SIG-M5 (cell line): ENCODE results near the gene CD63.
"Not testable (repeated sequence)": the region's sequence is repeated elsewhere in the genome, so short reads cannot be mapped to it uniquely, and the experiment has no call there.

Experiments
- DNase-seq: peaks from one replicate; lab custom pipeline; 2025; lab: John Stamatoyannopoulos, UW

The CD63 gene

GRCh38 chr12:55728939-55729818 is at the start of gene CD63:
TSS of gene CD63 (minus strand) at chr12:55729009. CDS start at chr12:55728341, 668 bp downstream.
- DNase-seq: peak; percentile 65

DNA sequence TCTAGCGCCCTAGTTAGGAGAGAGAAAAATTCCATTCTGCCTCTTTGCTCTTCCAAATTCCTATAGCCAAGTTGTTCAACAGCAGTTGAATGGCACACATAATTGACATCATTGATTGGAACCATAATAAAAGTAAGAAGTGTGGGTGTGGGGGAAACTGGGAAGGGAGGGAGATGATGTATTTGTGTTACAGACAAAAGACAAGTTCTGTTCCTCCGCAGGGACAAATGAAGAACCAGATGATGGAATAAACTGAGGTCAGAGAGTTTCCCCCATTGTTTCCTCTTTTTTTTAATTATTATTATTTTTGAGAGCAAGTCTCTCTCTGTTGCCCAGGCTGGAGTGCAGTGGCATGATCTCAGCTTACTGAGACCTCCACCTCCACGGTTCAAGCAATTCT is 49.0 kb upstream of the CD63 start:
- DNase-seq: no peak

DNA sequence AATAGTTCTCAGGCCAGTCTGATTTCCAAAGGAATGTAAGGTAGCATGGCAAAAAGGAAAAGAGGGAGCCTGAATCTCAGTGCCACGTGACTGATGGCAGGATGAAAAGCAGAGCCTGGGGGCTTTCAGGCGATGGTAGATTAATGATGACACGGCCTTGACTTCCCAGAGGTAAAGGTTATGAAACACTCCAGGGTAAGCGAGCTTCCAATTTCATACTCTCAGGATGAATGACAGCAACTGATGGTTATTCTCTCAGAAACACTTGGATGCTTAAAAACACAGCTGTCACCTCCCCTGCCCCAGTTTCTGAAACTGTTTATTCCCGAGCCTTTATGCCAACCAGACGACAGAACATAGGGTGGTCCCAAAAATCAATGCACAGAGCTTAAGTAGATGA is 42.9 kb upstream of the CD63 start:
- no peak for DNase-seq

DNA sequence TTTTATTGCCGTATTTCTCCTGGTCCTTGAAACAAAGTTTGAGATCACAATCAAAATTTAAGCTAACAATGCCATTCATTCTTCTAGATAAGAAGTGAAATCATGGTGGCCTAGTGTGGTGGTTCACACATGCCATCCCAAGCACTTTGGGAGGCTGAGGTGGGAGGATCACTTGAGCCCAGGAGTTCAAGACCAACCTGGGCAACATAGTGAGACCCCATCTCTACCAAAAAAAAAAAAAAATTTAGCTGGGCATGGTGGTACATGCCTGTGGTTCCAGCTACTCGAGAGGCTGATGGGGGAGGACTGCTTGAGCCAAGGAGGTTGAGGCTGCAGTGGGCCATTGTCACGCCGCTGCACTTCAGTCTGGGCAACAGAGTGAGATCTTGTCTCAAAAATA is 38.3 kb upstream of the CD63 start:
- DNase-seq: no peak

GRCh38 chr12:55765736-55766290 is 37.0 kb upstream of the CD63 start:
- DNase-seq: no peak

DNA sequence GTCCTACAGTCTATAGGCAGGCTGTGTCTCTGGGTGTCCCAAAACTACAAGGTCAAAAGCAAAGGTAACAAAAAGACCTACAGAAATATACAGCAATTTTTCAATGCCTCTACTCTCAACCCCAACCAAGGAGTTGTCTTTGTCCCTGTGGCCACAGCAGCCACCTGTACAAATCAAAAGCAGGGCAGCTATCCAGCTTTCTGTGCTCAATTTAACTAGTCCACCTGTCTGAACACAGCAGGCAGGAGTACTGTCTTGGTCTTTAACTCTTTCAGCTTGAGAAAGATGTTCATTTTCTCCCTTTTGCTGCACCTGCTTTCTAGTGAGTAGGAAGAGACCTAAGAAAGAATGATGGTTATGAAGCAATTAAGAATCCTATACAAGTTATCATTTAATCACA is 33.8 kb upstream of the CD63 start:
- DNase-seq: no peak

DNA sequence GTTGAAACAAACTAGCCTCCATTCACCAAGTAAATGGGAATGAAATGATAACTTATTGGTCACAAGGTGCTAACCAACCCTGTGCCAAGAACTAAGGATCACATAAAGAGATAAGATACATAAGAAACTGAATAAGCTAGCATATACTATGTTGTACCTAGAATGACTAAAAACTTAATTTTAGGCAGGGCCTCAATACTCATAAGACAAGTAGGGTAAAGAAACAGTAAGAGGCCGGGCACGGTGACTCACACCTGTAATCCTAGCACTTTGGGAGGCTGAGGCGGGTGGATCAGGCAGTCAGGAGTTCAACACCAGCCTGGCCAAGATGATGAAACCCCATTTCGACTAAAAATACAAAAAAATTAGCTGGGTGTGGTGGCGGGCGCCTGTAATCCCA is 31.9 kb upstream of the CD63 start:
- no peak for DNase-seq

DNA sequence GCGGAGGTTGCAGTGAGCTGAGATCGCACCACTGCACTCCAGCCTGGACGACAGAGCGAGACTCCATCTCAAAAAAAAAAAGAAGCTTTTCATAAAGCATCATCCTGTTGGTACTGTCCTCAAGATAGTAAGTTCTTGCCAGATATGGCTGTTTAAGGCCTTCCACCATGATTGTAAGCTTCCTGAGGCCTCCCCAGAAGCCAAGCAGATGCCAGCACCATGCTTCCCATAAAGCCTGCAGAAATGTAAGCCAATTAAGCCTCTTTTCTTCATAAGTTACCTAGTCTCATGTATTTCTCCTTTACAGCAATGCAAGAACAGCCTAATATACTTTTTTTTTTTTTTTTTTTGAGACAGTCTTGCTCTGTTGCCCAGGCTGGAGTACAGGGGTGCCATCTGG is 29.8 kb upstream of the CD63 start:
- DNase-seq: not testable (repeated sequence)

DNA sequence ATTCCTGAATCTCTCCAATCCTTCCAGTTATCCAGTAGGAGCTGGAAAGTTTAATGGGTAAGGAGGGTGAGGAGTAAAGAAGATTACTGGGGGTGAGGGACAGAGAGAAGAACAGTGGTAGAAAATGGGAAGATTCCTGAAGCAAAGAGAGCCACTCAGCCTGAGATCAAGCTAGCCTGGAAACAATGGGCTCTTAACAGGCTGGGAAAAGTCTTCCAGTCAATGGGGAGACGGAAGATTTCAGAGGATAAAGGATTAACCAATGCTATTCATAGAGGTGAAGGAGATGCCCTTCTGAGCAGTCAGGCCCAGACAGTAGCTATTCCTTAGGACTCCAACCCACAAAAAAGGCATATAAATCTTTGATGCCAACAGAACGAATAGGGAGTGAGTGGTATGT is 28.9 kb upstream of the CD63 start:
- DNase-seq: no peak

DNA sequence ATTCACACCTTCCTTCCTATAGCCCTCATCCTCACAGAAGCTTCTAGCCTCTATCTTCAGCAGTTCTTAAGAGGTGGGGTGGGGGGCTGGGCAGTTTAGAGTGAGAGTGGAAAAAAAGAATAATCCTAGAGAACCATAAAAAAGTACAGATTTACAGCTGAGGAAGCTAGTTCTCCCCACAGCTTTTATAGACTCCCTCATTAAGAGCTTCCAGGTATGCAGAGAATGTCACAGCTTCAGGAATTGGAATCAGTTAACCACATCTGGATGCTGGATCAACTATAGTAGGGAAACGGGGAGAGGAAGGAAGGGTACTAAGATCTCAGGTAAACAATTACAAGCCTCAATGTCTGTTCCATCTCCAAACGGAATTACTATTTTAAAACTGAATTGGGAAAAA is 26.4 kb upstream of the CD63 start:
- DNase-seq: no peak

DNA sequence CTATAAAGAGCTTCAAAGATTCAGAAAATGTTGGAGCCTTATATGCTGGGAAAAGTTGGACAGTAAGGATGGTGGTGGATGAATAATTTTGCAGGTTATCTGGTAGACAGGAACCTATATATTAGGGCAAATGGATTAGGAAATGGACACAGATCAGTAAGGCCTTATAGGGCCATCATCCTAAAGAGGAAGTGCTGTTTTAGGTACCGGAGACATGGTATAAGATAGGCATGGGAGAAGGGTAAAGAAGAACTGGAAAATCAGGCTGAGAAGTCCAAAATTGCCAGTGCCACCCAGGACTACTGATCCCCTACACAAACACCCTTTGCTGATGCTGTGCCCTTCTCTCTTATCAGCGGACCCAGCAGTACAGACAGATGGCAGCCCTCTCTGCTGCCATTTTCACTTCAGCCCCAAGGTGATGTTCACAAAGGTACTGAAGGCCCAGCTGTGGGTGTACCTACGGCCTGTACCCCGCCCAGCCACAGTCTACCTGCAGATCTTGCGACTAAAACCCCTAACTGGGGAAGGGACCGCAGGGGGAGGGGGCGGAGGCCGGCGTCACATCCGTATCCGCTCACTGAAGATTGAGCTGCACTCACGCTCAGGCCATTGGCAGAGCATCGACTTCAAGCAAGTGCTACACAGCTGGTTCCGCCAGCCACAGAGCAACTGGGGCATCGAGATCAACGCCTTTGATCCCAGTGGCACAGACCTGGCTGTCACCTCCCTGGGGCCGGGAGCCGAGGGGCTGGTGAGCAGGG is 19.6 kb upstream of the CD63 start:
- no peak for DNase-seq

DNA sequence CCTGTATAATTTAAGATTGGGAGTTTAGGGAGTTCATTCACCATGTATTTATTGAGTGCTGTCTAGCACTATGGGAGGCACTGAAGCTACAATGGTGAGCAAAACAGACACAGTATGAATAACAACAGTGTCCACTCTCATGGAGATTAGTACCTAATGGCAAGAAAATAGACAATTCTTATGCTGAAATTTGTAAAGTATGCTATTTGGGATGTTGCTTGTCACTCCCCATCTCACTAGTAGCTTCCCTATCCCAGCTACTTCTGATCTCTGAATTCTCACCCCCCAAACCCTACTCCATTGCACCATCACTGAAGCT is 18.1 kb upstream of the CD63 start:
- DNase-seq: no peak

GRCh38 chr12:55746174-55746912 is 17.5 kb upstream of the CD63 start:
- DNase-seq: no peak

- DNase-seq: no peak
Measured at GRCh38 chr12:55745361-55746173, 16.8 kb upstream of the CD63 start.

- no peak for DNase-seq
Measured at GRCh38 chr12:55744340-55745030, 15.7 kb upstream of the CD63 start.

GRCh38 chr12:55743406-55744339 is 14.9 kb upstream of the CD63 start:
- peak; percentile 18 for DNase-seq

GRCh38 chr12:55742719-55743405 is 14.1 kb upstream of the CD63 start, which contains the start of gene GDF11:
TSS of gene GDF11 (plus strand) at chr12:55743122. CDS start at chr12:55743317, 195 bp downstream.
- no peak for DNase-seq

GRCh38 chr12:55741931-55742680 is 13.3 kb upstream of the CD63 start:
- no peak for DNase-seq
